HEK293 (cell line): Measurements from ENCODE around the gene PAFAH1B2.

Source experiments
- HIC1 ChIP-seq: fragments of 450-650 bp; formaldehyde crosslinking; IDR thresholded peaks from 2 replicates; pipeline ENCODE4 v1.5.1; 2016; ENCODE audit warnings: missing biosample characterization, missing genetic modification characterization
- ZBTB7A ChIP-seq: fragments of 450-650 bp; formaldehyde crosslinking; IDR thresholded peaks from 2 replicates; pipeline ENCODE4 v1.5.1; 2016; ENCODE audit warnings: low read depth, missing biosample characterization, missing genetic modification characterization
- ZFP69B ChIP-seq: fragments of 450-650 bp; formaldehyde crosslinking; IDR thresholded peaks from 2 replicates; pipeline ENCODE4 v1.5.1; 2016; ENCODE audit warnings: missing biosample characterization, missing genetic modification characterization
- ZNF132 ChIP-seq: fragments of 450-650 bp; formaldehyde crosslinking; IDR thresholded peaks from 2 replicates; pipeline ENCODE4 v1.5.1; 2017; ENCODE audit warnings: missing biosample characterization, missing genetic modification characterization, borderline replicate concordance
- TF ChIP-seq, protein P1 (sequence below): fragments of 450-650 bp; formaldehyde crosslinking; IDR thresholded peaks from 2 replicates; pipeline ENCODE4 v1.5.1; 2016; ENCODE audit warnings: missing biosample characterization, missing genetic modification characterization
- TF ChIP-seq, protein P2 (sequence below): fragments of 450-650 bp; formaldehyde crosslinking; IDR thresholded peaks from 2 replicates; pipeline ENCODE4 v1.5.1; 2017; ENCODE audit warnings: missing biosample characterization, missing genetic modification characterization

DNA sequence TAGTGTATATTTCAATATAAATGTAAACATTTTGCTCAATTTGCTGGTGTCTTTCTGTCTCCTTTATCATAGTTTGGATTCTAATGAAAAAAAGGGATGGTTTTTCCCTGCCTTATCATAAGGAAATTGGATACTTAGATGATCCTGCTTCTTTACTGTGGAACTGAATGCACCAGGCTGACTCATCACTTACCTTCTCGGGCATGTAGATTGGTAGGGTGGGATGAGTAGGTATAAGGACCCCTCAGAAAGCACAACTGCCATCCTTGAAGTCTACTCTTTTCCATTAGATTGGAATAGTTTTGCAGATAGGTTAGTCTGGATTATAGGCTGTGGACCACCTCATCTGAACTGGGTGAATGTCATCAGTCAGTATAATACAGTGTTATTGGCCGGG, 26.9 kb downstream of the PAFAH1B2 start:
- TF ChIP-seq ZBTB7A (tag by site-specific recombination) (no peak), ZFP69B (tag by site-specific recombination) (no peak), ZNF132 (no peak), HIC1 (no peak)
- TF ChIP-seq, protein P1, sequence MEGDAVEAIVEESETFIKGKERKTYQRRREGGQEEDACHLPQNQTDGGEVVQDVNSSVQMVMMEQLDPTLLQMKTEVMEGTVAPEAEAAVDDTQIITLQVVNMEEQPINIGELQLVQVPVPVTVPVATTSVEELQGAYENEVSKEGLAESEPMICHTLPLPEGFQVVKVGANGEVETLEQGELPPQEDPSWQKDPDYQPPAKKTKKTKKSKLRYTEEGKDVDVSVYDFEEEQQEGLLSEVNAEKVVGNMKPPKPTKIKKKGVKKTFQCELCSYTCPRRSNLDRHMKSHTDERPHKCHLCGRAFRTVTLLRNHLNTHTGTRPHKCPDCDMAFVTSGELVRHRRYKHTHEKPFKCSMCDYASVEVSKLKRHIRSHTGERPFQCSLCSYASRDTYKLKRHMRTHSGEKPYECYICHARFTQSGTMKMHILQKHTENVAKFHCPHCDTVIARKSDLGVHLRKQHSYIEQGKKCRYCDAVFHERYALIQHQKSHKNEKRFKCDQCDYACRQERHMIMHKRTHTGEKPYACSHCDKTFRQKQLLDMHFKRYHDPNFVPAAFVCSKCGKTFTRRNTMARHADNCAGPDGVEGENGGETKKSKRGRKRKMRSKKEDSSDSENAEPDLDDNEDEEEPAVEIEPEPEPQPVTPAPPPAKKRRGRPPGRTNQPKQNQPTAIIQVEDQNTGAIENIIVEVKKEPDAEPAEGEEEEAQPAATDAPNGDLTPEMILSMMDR, result no peak
- TF ChIP-seq, protein P2, sequence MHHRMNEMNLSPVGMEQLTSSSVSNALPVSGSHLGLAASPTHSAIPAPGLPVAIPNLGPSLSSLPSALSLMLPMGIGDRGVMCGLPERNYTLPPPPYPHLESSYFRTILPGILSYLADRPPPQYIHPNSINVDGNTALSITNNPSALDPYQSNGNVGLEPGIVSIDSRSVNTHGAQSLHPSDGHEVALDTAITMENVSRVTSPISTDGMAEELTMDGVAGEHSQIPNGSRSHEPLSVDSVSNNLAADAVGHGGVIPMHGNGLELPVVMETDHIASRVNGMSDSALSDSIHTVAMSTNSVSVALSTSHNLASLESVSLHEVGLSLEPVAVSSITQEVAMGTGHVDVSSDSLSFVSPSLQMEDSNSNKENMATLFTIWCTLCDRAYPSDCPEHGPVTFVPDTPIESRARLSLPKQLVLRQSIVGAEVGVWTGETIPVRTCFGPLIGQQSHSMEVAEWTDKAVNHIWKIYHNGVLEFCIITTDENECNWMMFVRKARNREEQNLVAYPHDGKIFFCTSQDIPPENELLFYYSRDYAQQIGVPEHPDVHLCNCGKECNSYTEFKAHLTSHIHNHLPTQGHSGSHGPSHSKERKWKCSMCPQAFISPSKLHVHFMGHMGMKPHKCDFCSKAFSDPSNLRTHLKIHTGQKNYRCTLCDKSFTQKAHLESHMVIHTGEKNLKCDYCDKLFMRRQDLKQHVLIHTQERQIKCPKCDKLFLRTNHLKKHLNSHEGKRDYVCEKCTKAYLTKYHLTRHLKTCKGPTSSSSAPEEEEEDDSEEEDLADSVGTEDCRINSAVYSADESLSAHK (tag by site-specific recombination), result no peak
